Psoas muscle (tissue), 8 donors: Measurements from ENCODE around the gene PTCD2. TPM values are rescaled to one million over a fixed set of nuclear protein-coding genes. Genes with fewer than 3 reads are reported as not detected.

Experiments
- ATAC-seq, 4 donors: fragments of 200-7000 bp; cut with Tn5 transposase; one replicate each; pipeline ENCODE4 v1.9.1; 2020; ENCODE audit warnings: moderate library complexity in 3 of 4, mild to moderate bottlenecking in 2 of 4
- DNase-seq, 2 donors: peaks; one replicate each; pipeline ENCODE4 v3.0.0-alpha.2; 2020
- H3K27ac ChIP-seq: fragments of 200-600 bp; one replicate; pipeline ENCODE4 v1.8.0; 2022
- H3K27me3 ChIP-seq, 3 donors: fragments of 200-600 bp in 1 of 3; one replicate each; pipeline versions ENCODE4 v1.6.1 to v1.8.0; 2013 to 2022; ENCODE audit warnings: low read length in 2 of 3, mild to moderate bottlenecking in 2 of 3, moderate library complexity in 1 of 3; ENCODE audit not compliant: insufficient read depth in 3 of 3
- H3K36me3 ChIP-seq, 2 donors: fragments of 200-600 bp in 1 of 2; one replicate each; pipeline versions ENCODE4 v1.6.1 to v1.8.0; 2013 to 2022; ENCODE audit warnings: low read depth in 1 of 2, mild to moderate bottlenecking in 1 of 2, moderate library complexity in 1 of 2; ENCODE audit not compliant: insufficient read depth in 1 of 2
- H3K4me1 ChIP-seq: fragments of 200-600 bp; one replicate; pipeline ENCODE4 v1.8.0; 2022
- H3K4me3 ChIP-seq: fragments of 200-600 bp; one replicate; pipeline ENCODE4 v1.8.0; 2022; ENCODE audit warnings: mild to moderate bottlenecking
- H3K9me3 ChIP-seq: fragments of 200-600 bp; one replicate; pipeline ENCODE4 v1.8.0; 2022
- WGBS, 3 donors: extraction: QIAGEN DNeasy Blood & Tissue Kit; methylation state at CpG; one replicate each; pipeline versions ENCODE4 v1.1.6 to v1.1.7; 2013; 5-methylcytosine and 5-hydroxymethylcytosine counted together
- intact Hi-C, 2 donors: fragments of 100-400 bp; cut with DNase I; formaldehyde crosslinking; loops; one replicate each; pipeline versions ENCODE4 v1.11.0 to v1.14.2; 2022
- polyA plus RNA-seq, 3 donors: library from polyadenylated mRNA; stranded (reverse); fragments of 200-250 nt; gene quantifications; one replicate each; pipeline ENCODE4 v1.2.3, GENCODE V29; 2013
- total RNA-seq, 4 donors: library from RNA; stranded (reverse); fragmentation: NEBNext Ultra II Directional in 2 of 4; extraction: Animal tissue kit (Norgen Biotek cat#: 25700) in 2 of 4; gene quantifications; one replicate each; pipeline versions ENCODE4 v1.2.1 to v1.2.4, GENCODE V29; 2021 to 2023
- TF ChIP-seq, protein P1 (sequence below): fragments of 200-600 bp; IDR thresholded peaks from one replicate; pipeline ENCODE4 v1.8.0; 2022; ENCODE audit warnings: antibody characterized with exemption
- donor health status: healthy with polysubstance abuse.
- donor health status: DM: no; HTN: no; CAD: no; lungs with moderate emphysema.
- donor health status: Bipolar disorder and iron deficiency.
- donor health status: healthy.
- donor health status: DM: yes; HTN: yes; CAD: no.
- donor health status: DM: no; HTN: no; CAD: no.
- donor health status: DM: no; HTN: no; CAD: no.
- donor health status: DM: yes; HTN: yes; CAD: no.

PTCD2 gene
- total and polyA plus RNA-seq, 7 donors, result 6.2 to 30.8 (median 12.8) TPM

DNA sequence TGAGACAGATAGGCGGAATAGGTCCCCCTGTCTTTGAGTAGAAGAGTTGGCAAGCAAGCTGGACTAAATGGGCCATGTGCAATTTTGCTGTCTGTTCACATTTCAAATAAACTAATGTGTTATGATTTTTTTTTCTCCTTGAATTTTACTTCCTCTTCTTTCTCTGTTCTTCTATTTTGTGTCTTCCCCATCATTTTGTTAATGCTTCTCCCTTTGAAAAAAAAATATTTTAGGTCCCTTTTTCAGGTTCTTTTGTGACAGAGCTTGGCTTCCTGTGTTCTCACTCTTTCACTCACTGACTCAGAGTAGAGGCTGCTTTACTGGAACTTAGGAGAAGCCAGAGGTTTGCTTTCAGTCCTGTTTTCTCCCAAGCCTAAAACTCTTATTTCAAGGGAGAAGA, 48.1 kb downstream of the PTCD2 start:
- H3K27ac ChIP-seq, result peak overlapping the region; percentile 2
- H3K36me3 ChIP-seq, result no peaks in the 10 kb centered on the region
- H3K4me3 ChIP-seq, result no peak overlapping the region
- TF ChIP-seq, protein P1, sequence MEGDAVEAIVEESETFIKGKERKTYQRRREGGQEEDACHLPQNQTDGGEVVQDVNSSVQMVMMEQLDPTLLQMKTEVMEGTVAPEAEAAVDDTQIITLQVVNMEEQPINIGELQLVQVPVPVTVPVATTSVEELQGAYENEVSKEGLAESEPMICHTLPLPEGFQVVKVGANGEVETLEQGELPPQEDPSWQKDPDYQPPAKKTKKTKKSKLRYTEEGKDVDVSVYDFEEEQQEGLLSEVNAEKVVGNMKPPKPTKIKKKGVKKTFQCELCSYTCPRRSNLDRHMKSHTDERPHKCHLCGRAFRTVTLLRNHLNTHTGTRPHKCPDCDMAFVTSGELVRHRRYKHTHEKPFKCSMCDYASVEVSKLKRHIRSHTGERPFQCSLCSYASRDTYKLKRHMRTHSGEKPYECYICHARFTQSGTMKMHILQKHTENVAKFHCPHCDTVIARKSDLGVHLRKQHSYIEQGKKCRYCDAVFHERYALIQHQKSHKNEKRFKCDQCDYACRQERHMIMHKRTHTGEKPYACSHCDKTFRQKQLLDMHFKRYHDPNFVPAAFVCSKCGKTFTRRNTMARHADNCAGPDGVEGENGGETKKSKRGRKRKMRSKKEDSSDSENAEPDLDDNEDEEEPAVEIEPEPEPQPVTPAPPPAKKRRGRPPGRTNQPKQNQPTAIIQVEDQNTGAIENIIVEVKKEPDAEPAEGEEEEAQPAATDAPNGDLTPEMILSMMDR, result no peak
- WGBS, 3 donors, result 91 to 100% (median 98%) methylated on average over 1 of the region's 1 CpG
- intact Hi-C loops, result loop anchor here in 1 of 2 donors (5.0 kb wide), 1 partner anchor 449 kb away; the partner anchor contains the start of gene TNPO1
- H3K4me1 ChIP-seq, result peaks cover 13% of the 10 kb centered on the region
- no peaks in the 10 kb centered on the region for H3K27me3 ChIP-seq
- DNase-seq, result no peak
- ATAC-seq, result no peak
- no peaks in the 10 kb centered on the region for H3K9me3 ChIP-seq

DNA sequence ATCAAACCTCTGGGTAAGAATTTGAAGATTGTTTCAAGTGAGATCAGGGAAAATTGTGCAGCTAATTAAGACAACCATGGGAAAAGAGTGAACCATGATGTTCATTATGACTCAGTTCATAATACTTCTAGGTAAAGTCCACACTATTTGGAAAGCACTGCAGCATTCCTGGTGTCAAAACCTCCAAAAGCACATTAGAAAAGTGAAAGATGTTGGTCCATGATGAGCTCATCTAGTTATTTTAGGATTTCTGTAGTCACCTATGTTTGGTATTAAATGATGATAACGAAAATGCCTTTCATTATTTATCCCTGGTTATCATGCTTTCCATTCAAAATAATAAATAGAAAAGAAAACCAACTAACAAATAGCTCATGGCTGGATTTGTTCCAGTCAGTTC, 49.1 kb downstream of the PTCD2 start:
- Histone ChIP-seq H3K27me3 (no peaks in the 10 kb centered on the region), H3K27ac (no peak overlapping the region), H3K4me1 (peaks cover 13% of the 10 kb centered on the region), H3K9me3 (no peaks in the 10 kb centered on the region), H3K4me3 (no peak overlapping the region), H3K36me3 (no peaks in the 10 kb centered on the region)
- no peak for ATAC-seq
- TF ChIP-seq, protein P1, result no peak
- WGBS, 3 donors, result 86 to 97% (median 88%) methylated on average over 1 of the region's 1 CpG
- intact Hi-C loops, result loop anchor here in 1 of 2 donors (5.0 kb wide), 1 partner anchor 448 kb away; the partner anchor contains the start of gene TNPO1
- no peak for DNase-seq

DNA sequence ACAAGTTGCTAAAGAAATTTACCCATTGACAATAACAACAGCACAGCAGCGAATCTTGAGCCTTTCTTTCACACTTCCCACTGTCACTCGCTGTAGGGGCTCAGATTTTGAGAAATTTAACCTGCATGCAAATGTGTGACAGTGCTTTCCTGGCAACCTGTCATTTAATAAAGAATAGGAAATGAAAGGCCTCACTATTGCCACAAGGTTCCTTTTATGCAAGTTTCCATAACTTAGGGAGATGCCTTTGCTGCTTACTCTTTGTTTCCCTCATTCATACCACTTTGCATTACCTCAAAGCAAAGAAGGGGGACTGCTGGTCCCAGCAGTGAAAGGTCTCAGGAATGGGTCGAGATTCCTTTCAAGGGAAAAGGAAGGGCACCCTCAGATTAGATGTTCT, 49.5 kb downstream of the PTCD2 start:
- DNase-seq (no peak), ATAC-seq (no peak)
- no peaks in the 10 kb centered on the region for H3K27me3 ChIP-seq
- no peaks in the 10 kb centered on the region for H3K36me3 ChIP-seq
- no peak overlapping the region for H3K4me3 ChIP-seq
- no peaks in the 10 kb centered on the region for H3K9me3 ChIP-seq
- whole genome bisulfite sequencing, 3 donors, result 93 to 95% (median 93%) methylated on average over 3 of the region's 3 CpGs
- H3K4me1 ChIP-seq, result peaks cover 13% of the 10 kb centered on the region
- TF ChIP-seq, protein P1, result no peak
- intact Hi-C loops, result loop anchor here in 1 of 2 donors (5.0 kb wide), 1 partner anchor 448 kb away; the partner anchor contains the start of gene TNPO1
- no peak overlapping the region for H3K27ac ChIP-seq

DNA sequence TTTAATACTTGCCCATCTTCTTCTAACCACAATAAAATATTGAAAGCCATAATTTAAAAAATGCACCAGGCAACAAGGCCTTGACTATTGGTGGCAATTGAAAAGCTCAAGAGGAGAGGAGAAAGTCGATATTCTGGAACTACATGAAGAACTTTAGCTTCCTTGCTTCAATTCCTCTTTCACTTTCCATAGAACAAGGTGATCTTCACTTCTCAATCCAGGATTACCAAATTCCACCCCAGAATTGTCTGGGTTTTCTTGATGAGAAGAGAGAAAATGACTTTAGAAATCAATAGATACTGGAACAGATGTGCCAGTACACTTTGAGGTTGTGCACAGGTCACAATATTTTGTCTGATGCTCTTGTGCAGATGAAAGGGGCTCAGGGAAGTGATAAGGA, 52.2 kb downstream of the PTCD2 start:
- ATAC-seq (no peak), DNase-seq (no peak)
- Histone ChIP-seq H3K36me3 (no peaks in the 10 kb centered on the region), H3K9me3 (no peaks in the 10 kb centered on the region), H3K4me1 (peaks cover 7% of the 10 kb centered on the region), H3K4me3 (no peak overlapping the region), H3K27ac (no peak overlapping the region), H3K27me3 (no peaks in the 10 kb centered on the region)
- WGBS, 3 donors, result 79 to 83% (median 80%) methylated on average over 1 of the region's 1 CpG
- TF ChIP-seq, protein P1, result no peak
- intact Hi-C loops, result no loop called here

DNA sequence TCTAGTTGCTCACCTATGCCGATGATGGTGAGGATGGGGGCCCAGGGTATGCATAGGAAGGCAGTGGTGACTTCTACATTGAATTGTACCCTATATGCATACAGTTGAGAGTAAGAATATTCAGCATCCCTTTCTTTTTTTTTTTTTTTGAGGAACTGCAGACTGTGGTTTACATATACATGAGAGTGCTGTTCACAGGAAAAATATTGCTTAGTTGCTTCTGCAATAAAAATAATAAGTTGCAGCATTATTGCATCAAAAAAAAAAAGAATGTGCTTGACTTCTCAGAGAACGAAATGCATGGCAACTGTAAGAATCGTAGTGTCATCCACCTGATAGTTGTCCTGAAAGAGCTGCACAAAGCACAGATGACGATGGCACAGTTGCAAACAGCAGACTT, 52.8 kb downstream of the PTCD2 start:
- TF ChIP-seq, protein P1, result no peak
- no peaks in the 10 kb centered on the region for H3K9me3 ChIP-seq
- H3K4me3 ChIP-seq, result no peak overlapping the region
- H3K27ac ChIP-seq, result no peak overlapping the region
- peaks cover 13% of the 10 kb centered on the region for H3K4me1 ChIP-seq
- ATAC-seq, result no peak
- 84 to 90% (median 85%) methylated on average over 4 of the region's 4 CpGs for WGBS, 3 donors
- no peak for DNase-seq
- intact Hi-C loops, result no loop called here
- no peaks in the 10 kb centered on the region for H3K27me3 ChIP-seq
- H3K36me3 ChIP-seq, result no peaks in the 10 kb centered on the region
